ENCODE measurements around the gene SELENOF.

The SELENOF gene

GRCh38 chr1:86846164-86846647 lies 67.7 kb downstream of the SELENOF start:
- Histone ChIP-seq H3K4me3 (0 out of 2 replicates have a peak overlapping the region, but pooled peaks have one; percentile 19), H3K9ac (ENCODE audit: insufficient read length) (no peak overlapping the region), H3K9me3 (ENCODE audit: low read depth, low read length) (no peaks in the 10 kb centered on the region), H3K27ac (peak overlapping the region; percentile 39; the same call in 1 of the 2 replicates), H3K36me3 (ENCODE audit: insufficient read depth, low read length) (no peaks in the 10 kb centered on the region)
- TF ChIP-seq POLR2AphosphoS5 (IDR thresholded peaks at IDR 0.05; ENCODE audit: borderline replicate concordance, low read depth, low read length) (no peak), FOXP2 (optimal IDR thresholded peaks at IDR 0.05; ENCODE audit: control extremely low read depth, extremely low read length, insufficient read depth) (no peak), EZH2 (IDR thresholded peaks at IDR 0.05) (no peak)
- DNase-seq (ENCODE audit: low read depth, low spot score) = peak; percentile 60

- TF ChIP-seq EZH2 (IDR thresholded peaks at IDR 0.05) (no peak), FOXP2 (optimal IDR thresholded peaks at IDR 0.05; ENCODE audit: control extremely low read depth, extremely low read length, insufficient read depth) (no peak), POLR2AphosphoS5 (IDR thresholded peaks at IDR 0.05; ENCODE audit: borderline replicate concordance, low read depth, low read length) (no peak)
Measured at GRCh38 chr1:86845514-86845913, 68.4 kb downstream of the SELENOF start.

GRCh38 chr1:86841116-86841515 lies 72.8 kb downstream of the SELENOF start:
- Histone ChIP-seq H3K36me3 (ENCODE audit: insufficient read depth, low read length) (no peaks in the 10 kb centered on the region), H3K9ac (ENCODE audit: insufficient read length) (no peak overlapping the region), H3K9me3 (ENCODE audit: low read depth, low read length) (no peaks in the 10 kb centered on the region), H3K27ac (no peak overlapping the region), H3K4me3 (no peak overlapping the region)
- TF ChIP-seq EZH2 (IDR thresholded peaks at IDR 0.05) (no peak), FOXP2 (optimal IDR thresholded peaks at IDR 0.05; ENCODE audit: control extremely low read depth, extremely low read length, insufficient read depth) (no peak), POLR2AphosphoS5 (IDR thresholded peaks at IDR 0.05; ENCODE audit: borderline replicate concordance, low read depth, low read length) (no peak)
- DNase-seq (ENCODE audit: low read depth, low spot score) = no peak

More at GRCh38 chr1:86845514-86845913, 68.4 kb downstream of the SELENOF start:
- H3K27ac ChIP-seq = no peak overlapping the region
- no peak overlapping the region for H3K9ac ChIP-seq (ENCODE audit: insufficient read length)
- no peak for DNase-seq (ENCODE audit: low read depth, low spot score)
- no peak overlapping the region for H3K4me3 ChIP-seq
- no peaks in the 10 kb centered on the region for H3K9me3 ChIP-seq (ENCODE audit: low read depth, low read length)
- H3K36me3 ChIP-seq (ENCODE audit: insufficient read depth, low read length) = no peaks in the 10 kb centered on the region

- no peak for TF ChIP-seq POLR2AphosphoS5 (IDR thresholded peaks at IDR 0.05; ENCODE audit: borderline replicate concordance, low read depth, low read length)
- no peak for TF ChIP-seq FOXP2 (optimal IDR thresholded peaks at IDR 0.05; ENCODE audit: control extremely low read depth, extremely low read length, insufficient read depth)
- no peak for TF ChIP-seq EZH2 (IDR thresholded peaks at IDR 0.05)
- DNase-seq (ENCODE audit: low read depth, low spot score) = peak; percentile 73
- H3K4me3 ChIP-seq = no peak overlapping the region
- no peak overlapping the region for H3K9ac ChIP-seq (ENCODE audit: insufficient read length)
- H3K36me3 ChIP-seq (ENCODE audit: insufficient read depth, low read length) = no peaks in the 10 kb centered on the region
- no peaks in the 10 kb centered on the region for H3K9me3 ChIP-seq (ENCODE audit: low read depth, low read length)
- no peak overlapping the region for H3K27ac ChIP-seq
Measured at GRCh38 chr1:86833461-86834215, 80.3 kb downstream of the SELENOF start.

- H3K4me3 ChIP-seq = no peak overlapping the region
- no peak for DNase-seq (ENCODE audit: low read depth, low spot score)
- TF ChIP-seq FOXP2 (optimal IDR thresholded peaks at IDR 0.05; ENCODE audit: control extremely low read depth, extremely low read length, insufficient read depth) (no peak), EZH2 (IDR thresholded peaks at IDR 0.05) (no peak), POLR2AphosphoS5 (IDR thresholded peaks at IDR 0.05; ENCODE audit: borderline replicate concordance, low read depth, low read length) (no peak)
- no peak overlapping the region for H3K27ac ChIP-seq
- no peak overlapping the region for H3K9ac ChIP-seq (ENCODE audit: insufficient read length)
- H3K9me3 ChIP-seq (ENCODE audit: low read depth, low read length) = no peaks in the 10 kb centered on the region
- no peaks in the 10 kb centered on the region for H3K36me3 ChIP-seq (ENCODE audit: insufficient read depth, low read length)
Measured at GRCh38 chr1:86832433-86832832, 81.5 kb downstream of the SELENOF start.

- Histone ChIP-seq H3K27ac (no peak overlapping the region), H3K9me3 (ENCODE audit: low read depth, low read length) (no peaks in the 10 kb centered on the region), H3K9ac (ENCODE audit: insufficient read length) (no peak overlapping the region), H3K4me3 (no peak overlapping the region), H3K36me3 (ENCODE audit: insufficient read depth, low read length) (no peaks in the 10 kb centered on the region)
- DNase-seq (ENCODE audit: low read depth, low spot score) = no peak
- TF ChIP-seq EZH2 (IDR thresholded peaks at IDR 0.05) (no peak), FOXP2 (optimal IDR thresholded peaks at IDR 0.05; ENCODE audit: control extremely low read depth, extremely low read length, insufficient read depth) (no peak)
Measured at GRCh38 chr1:86829321-86829720, 84.6 kb downstream of the SELENOF start.

GRCh38 chr1:86828024-86828423 lies 85.9 kb downstream of the SELENOF start:
- Histone ChIP-seq H3K4me3 (no peak overlapping the region), H3K9me3 (ENCODE audit: low read depth, low read length) (no peaks in the 10 kb centered on the region), H3K27ac (no peak overlapping the region), H3K36me3 (ENCODE audit: insufficient read depth, low read length) (no peaks in the 10 kb centered on the region), H3K9ac (ENCODE audit: insufficient read length) (no peak overlapping the region)
- no peak for DNase-seq (ENCODE audit: low read depth, low spot score)
- no peak for TF ChIP-seq POLR2AphosphoS5 (IDR thresholded peaks at IDR 0.05; ENCODE audit: borderline replicate concordance, low read depth, low read length)
- no peak for TF ChIP-seq FOXP2 (optimal IDR thresholded peaks at IDR 0.05; ENCODE audit: control extremely low read depth, extremely low read length, insufficient read depth)
- TF ChIP-seq EZH2 (IDR thresholded peaks at IDR 0.05) = no peak

- no peak for DNase-seq (ENCODE audit: low read depth, low spot score)
- Histone ChIP-seq H3K4me3 (no peak overlapping the region), H3K9me3 (ENCODE audit: low read depth, low read length) (no peaks in the 10 kb centered on the region), H3K36me3 (ENCODE audit: insufficient read depth, low read length) (no peaks in the 10 kb centered on the region), H3K27ac (no peak overlapping the region), H3K9ac (ENCODE audit: insufficient read length) (no peak overlapping the region)
- TF ChIP-seq POLR2AphosphoS5 (IDR thresholded peaks at IDR 0.05; ENCODE audit: borderline replicate concordance, low read depth, low read length) (no peak), EZH2 (IDR thresholded peaks at IDR 0.05) (no peak), FOXP2 (optimal IDR thresholded peaks at IDR 0.05; ENCODE audit: control extremely low read depth, extremely low read length, insufficient read depth) (no peak)
Measured at GRCh38 chr1:86826856-86827255, 87.1 kb downstream of the SELENOF start.
